Cardiac muscle cell (in vitro differentiated cells and primary cell): ENCODE results near the gene PRTFDC1. TPM values are rescaled to one million over a fixed set of nuclear protein-coding genes. Genes with fewer than 3 reads are reported as not detected.
A peak's percentile ranks its signal among the peaks of the same experiment; 100 is the strongest.
"Not testable (repeated sequence)": the region's sequence is repeated elsewhere in the genome, so short reads cannot be mapped to it uniquely, and the experiment has no call there.

Experiments used
- DNase-seq, 2 donors: peaks; one replicate each; pipeline versions ENCODE4 v3.0.0 to v3.0.0-alpha.2; 2010 to 2017; ENCODE audit warnings: low read depth in 1 of 2, low spot score in 1 of 2
- H3K27ac ChIP-seq: fragments of 200-600 bp; sonication (generic); 2 replicates; pipeline ENCODE4 v1.5.1; 2016
- H3K27me3 ChIP-seq: fragments of 200-600 bp; sonication (generic); 2 replicates; pipeline ENCODE4 v1.6.0; 2016; ENCODE audit warnings: control low read depth
- H3K36me3 ChIP-seq: fragments of 200-600 bp; sonication (generic); 2 replicates; pipeline ENCODE4 v1.5.1; 2016; ENCODE audit warnings: control low read depth
- H3K4me1 ChIP-seq: fragments of 200-600 bp; sonication (generic); 2 replicates; pipeline ENCODE4 v1.8.1; 2017; ENCODE audit warnings: low read depth, mild to moderate bottlenecking, mixed run types
- H3K4me3 ChIP-seq: fragments of 200-600 bp; sonication (generic); 2 replicates; pipeline ENCODE4 v1.5.1; 2016; ENCODE audit warnings: mild to moderate bottlenecking
- H3K9me3 ChIP-seq: fragments of 200-600 bp; sonication (generic); 2 replicates; pipeline ENCODE4 v1.5.1; 2017; ENCODE audit warnings: low read depth, mild to moderate bottlenecking, control low read depth
- CTCF ChIP-seq: IDR thresholded peaks from 2 replicates; pipeline ENCODE4 v1.5.1; 2012; ENCODE audit warnings: low read depth, mild to moderate bottlenecking, low read length
- polyA plus RNA-seq: library from polyadenylated mRNA; unstranded; fragments of >200 nt; fragmentation: Nextera tagmentation; extraction: Ambion mirVana; gene quantifications from 2 replicates; pipeline ENCODE4 v1.2.1, GENCODE V29; 2016
- total RNA-seq: library from RNA; depleted of rRNA; stranded (reverse); fragments of >200 nt; gene quantifications from 2 replicates; pipeline ENCODE4 v1.2.3, GENCODE V29; 2016

PRTFDC1 gene
- total and polyA plus RNA-seq, 2 experiments from 2014 or later: 3.1 to 3.8 TPM

- TF ChIP-seq CTCF: no peak
- no peaks in the 10 kb centered on the region for H3K9me3 ChIP-seq
- H3K4me3 ChIP-seq: no peak overlapping the region
- no peak overlapping the region for H3K27ac ChIP-seq
- H3K4me1 ChIP-seq: no peaks in the 10 kb centered on the region
- H3K36me3 ChIP-seq: no peaks in the 10 kb centered on the region
- H3K27me3 ChIP-seq: no peaks in the 10 kb centered on the region
- DNase-seq: no peak
Measured at GRCh38 chr10:24929904-24930303, 22.5 kb downstream of the PRTFDC1 start.

- peak in 1 of 2 donors; percentile 94 for DNase-seq
- no peaks in the 10 kb centered on the region for H3K4me1 ChIP-seq
Measured at GRCh38 chr10:24929056-24929544, 23.3 kb downstream of the PRTFDC1 start.

GRCh38 chr10:24928163-24928562 is 24.2 kb downstream of the PRTFDC1 start:
- Histone ChIP-seq H3K4me1 (no peaks in the 10 kb centered on the region), H3K36me3 (no peaks in the 10 kb centered on the region), H3K27me3 (no peaks in the 10 kb centered on the region), H3K27ac (no peak overlapping the region), H3K9me3 (no peaks in the 10 kb centered on the region), H3K4me3 (no peak overlapping the region)
- no peak for DNase-seq
- TF ChIP-seq CTCF: no peak

More at GRCh38 chr10:24929056-24929544, 23.3 kb downstream of the PRTFDC1 start:
- H3K9me3 ChIP-seq: no peaks in the 10 kb centered on the region
- no peaks in the 10 kb centered on the region for H3K27me3 ChIP-seq
- H3K36me3 ChIP-seq: no peaks in the 10 kb centered on the region
- H3K27ac ChIP-seq: no peak overlapping the region
- no peak for TF ChIP-seq CTCF
- no peak overlapping the region for H3K4me3 ChIP-seq

- no peaks in the 10 kb centered on the region for H3K27me3 ChIP-seq
- no peak for DNase-seq
- no peak for TF ChIP-seq CTCF
Measured at GRCh38 chr10:24926557-24926956, 25.8 kb downstream of the PRTFDC1 start.

GRCh38 chr10:24925799-24926198 is 26.6 kb downstream of the PRTFDC1 start:
- no peaks in the 10 kb centered on the region for H3K36me3 ChIP-seq
- H3K4me3 ChIP-seq: no peak overlapping the region
- DNase-seq: no peak
- no peaks in the 10 kb centered on the region for H3K4me1 ChIP-seq
- no peaks in the 10 kb centered on the region for H3K27me3 ChIP-seq
- H3K27ac ChIP-seq: no peak overlapping the region
- TF ChIP-seq CTCF: no peak
- no peaks in the 10 kb centered on the region for H3K9me3 ChIP-seq

More at GRCh38 chr10:24926557-24926956, 25.8 kb downstream of the PRTFDC1 start:
- H3K36me3 ChIP-seq: no peaks in the 10 kb centered on the region
- no peak overlapping the region for H3K4me3 ChIP-seq
- no peak overlapping the region for H3K27ac ChIP-seq
- no peaks in the 10 kb centered on the region for H3K9me3 ChIP-seq
- H3K4me1 ChIP-seq: no peaks in the 10 kb centered on the region

GRCh38 chr10:24924483-24924882 is 27.9 kb downstream of the PRTFDC1 start:
- H3K36me3 ChIP-seq, H3K4me3 ChIP-seq, H3K4me1 ChIP-seq: not testable (repeated sequence)

GRCh38 chr10:24922222-24922868 is 30.1 kb downstream of the PRTFDC1 start:
- not testable (repeated sequence) for H3K4me1 ChIP-seq, H3K27ac ChIP-seq, DNase-seq, H3K36me3 ChIP-seq, H3K27me3 ChIP-seq, H3K9me3 ChIP-seq, H3K4me3 ChIP-seq

More at GRCh38 chr10:24924483-24924882, 27.9 kb downstream of the PRTFDC1 start:
- not testable (repeated sequence) for H3K27ac ChIP-seq, H3K27me3 ChIP-seq, H3K9me3 ChIP-seq, DNase-seq
